Activated naive CD4-positive, alpha-beta T cell treated with anti-CD3 and anti-CD28 coated beads, Interleukin-2, amount 50 U/mL, for 72 hours (primary cell): Measurements from ENCODE around the gene TUBGCP2. TPM values are rescaled to one million over a fixed set of nuclear protein-coding genes. Genes with fewer than 3 reads are reported as not detected.

Source experiments
- ATAC-seq, 2 donors: fragments of 150-1000 bp; cut with Tn5 transposase; 2 replicates each; pipeline ENCODE4 v1.10.0; 2021; ENCODE audit warnings: mild to moderate bottlenecking in 2 of 2, moderate library complexity in 2 of 2
- DNase-seq, 2 donors: peaks; one replicate each; pipeline ENCODE4 v3.0.0; 2021 to 2022; ENCODE audit warnings: low spot score in 2 of 2
- H3K27ac Mint-ChIP-seq, 2 donors: one replicate each; pipeline ENCODE4 v1.8.0; 2022; ENCODE audit warnings: mild to moderate bottlenecking in 2 of 2, mixed read lengths in 2 of 2
- H3K36me3 Mint-ChIP-seq, 2 donors: one replicate each; pipeline ENCODE4 v1.8.0; 2022; ENCODE audit warnings: mixed read lengths in 2 of 2
- H3K9me3 Mint-ChIP-seq, 2 donors: one replicate each; pipeline ENCODE4 v1.8.0; 2022; ENCODE audit warnings: mixed read lengths in 2 of 2
- total RNA-seq, 2 donors: library from RNA; stranded (reverse); gene quantifications; one replicate each; pipeline ENCODE4 v1.2.3, GENCODE V29; 2022

Gene TUBGCP2
- total RNA-seq, 2 donors from 2014 or later, result 47.9 to 53.3 TPM

- Mint-ChIP-seq H3K9me3 (no peaks in the 10 kb centered on the region), H3K27ac (no peak overlapping the region), H3K36me3 (peaks cover 7 to 12% of the 10 kb centered on the region in 2 donors)
- ATAC-seq (no peak), DNase-seq (no peak)
Measured at GRCh38 chr10:133279326-133280226, 29.1 kb downstream of the TUBGCP2 start.

- DNase-seq (no peak), ATAC-seq (peak in 1 of 2 donors; percentile 11)
- H3K9me3 Mint-ChIP-seq, result no peaks in the 10 kb centered on the region
- peak overlapping the region in 1 of 2 donors; percentile 59 for H3K27ac Mint-ChIP-seq
- H3K36me3 Mint-ChIP-seq, result peaks cover 6 to 7% of the 10 kb centered on the region in 2 donors
Measured at GRCh38 chr10:133278577-133279265, 30.0 kb downstream of the TUBGCP2 start.

- DNase-seq, result no peak
- H3K9me3 Mint-ChIP-seq, result no peaks in the 10 kb centered on the region
- ATAC-seq, result no peak
- peaks cover 6% of the 10 kb centered on the region in 2 donors for H3K36me3 Mint-ChIP-seq
- peak overlapping the region in 1 of 2 donors; percentile 59 for H3K27ac Mint-ChIP-seq
Measured at GRCh38 chr10:133277993-133278576, 30.6 kb downstream of the TUBGCP2 start.

GRCh38 chr10:133277277-133277992, 31.2 kb downstream of the TUBGCP2 start:
- Mint-ChIP-seq H3K9me3 (no peaks in the 10 kb centered on the region), H3K36me3 (peaks cover 6% of the 10 kb centered on the region in 2 donors), H3K27ac (peak overlapping the region in 1 of 2 donors; percentile 59)
- DNase-seq, result no peak
- ATAC-seq, result no peak

GRCh38 chr10:133276435-133277201, 32.1 kb downstream of the TUBGCP2 start, which contains the start of gene ADAM8:
Gene ADAM8, minus strand, starts transcription at chr10:133276868. Its CDS starts 51 bp downstream, at chr10:133276817.
- H3K9me3 Mint-ChIP-seq, result no peaks in the 10 kb centered on the region
- H3K27ac Mint-ChIP-seq, result peak within 1 kb of the TSS; percentile 77 to 87
- H3K36me3 Mint-ChIP-seq, result peaks cover 6% of the 10 kb centered on the region in 2 donors
- ATAC-seq (peak; percentile 40 to 67), DNase-seq (peak in 1 of 2 donors; percentile 84)

GRCh38 chr10:133276100-133276434, 32.6 kb downstream of the TUBGCP2 start:
- Mint-ChIP-seq H3K36me3 (peaks cover 6% of the 10 kb centered on the region in 2 donors), H3K27ac (peak overlapping the region; percentile 77 to 87), H3K9me3 (no peaks in the 10 kb centered on the region)
- peak in 1 of 2 donors; percentile 21 for DNase-seq
- peak in 1 of 2 donors; percentile 0 for ATAC-seq

- peak; percentile 42 to 53 for ATAC-seq
Measured at GRCh38 chr10:133275684-133276092, 33.0 kb downstream of the TUBGCP2 start.

GRCh38 chr10:133274751-133275683, 33.7 kb downstream of the TUBGCP2 start:
- H3K36me3 Mint-ChIP-seq, result peaks cover 6% of the 10 kb centered on the region in 2 donors
- H3K27ac Mint-ChIP-seq, result peak overlapping the region; percentile 85 to 87
- DNase-seq (peak; percentile 59 to 91), ATAC-seq (peak; percentile 72 to 80)
- no peaks in the 10 kb centered on the region for H3K9me3 Mint-ChIP-seq

More at GRCh38 chr10:133275684-133276092, 33.0 kb downstream of the TUBGCP2 start:
- peak in 1 of 2 donors; percentile 56 for DNase-seq
- Mint-ChIP-seq H3K27ac (peak overlapping the region; percentile 77 to 87), H3K9me3 (no peaks in the 10 kb centered on the region), H3K36me3 (peaks cover 6% of the 10 kb centered on the region in 2 donors)

GRCh38 chr10:133273534-133274143, 35.0 kb downstream of the TUBGCP2 start:
- Mint-ChIP-seq H3K9me3 (no peaks in the 10 kb centered on the region), H3K27ac (no peak overlapping the region), H3K36me3 (peaks cover 6% of the 10 kb centered on the region in 2 donors)
- ATAC-seq (no peak), DNase-seq (no peak)

GRCh38 chr10:133272964-133273420, 35.7 kb downstream of the TUBGCP2 start:
- Mint-ChIP-seq H3K36me3 (peaks cover 6% of the 10 kb centered on the region in 2 donors), H3K9me3 (no peaks in the 10 kb centered on the region), H3K27ac (no peak overlapping the region)
- DNase-seq (no peak), ATAC-seq (no peak)

- no peak for DNase-seq
- H3K36me3 Mint-ChIP-seq, result peaks cover 6% of the 10 kb centered on the region in 2 donors
Measured at GRCh38 chr10:133272301-133272963, 36.2 kb downstream of the TUBGCP2 start.

GRCh38 chr10:133271521-133272300, 37.0 kb downstream of the TUBGCP2 start:
- DNase-seq (no peak), ATAC-seq (no peak)
- no peaks in the 10 kb centered on the region for H3K9me3 Mint-ChIP-seq
- H3K36me3 Mint-ChIP-seq, result peaks cover 6% of the 10 kb centered on the region in 2 donors
- no peak overlapping the region for H3K27ac Mint-ChIP-seq

More at GRCh38 chr10:133272301-133272963, 36.2 kb downstream of the TUBGCP2 start:
- no peak for ATAC-seq
- Mint-ChIP-seq H3K9me3 (no peaks in the 10 kb centered on the region), H3K27ac (no peak overlapping the region)

- DNase-seq (no peak), ATAC-seq (no peak)
- no peaks in the 10 kb centered on the region for H3K9me3 Mint-ChIP-seq
- peaks cover 3 to 4% of the 10 kb centered on the region in 2 donors for H3K36me3 Mint-ChIP-seq
- H3K27ac Mint-ChIP-seq, result no peak overlapping the region
Measured at GRCh38 chr10:133270773-133271297, 37.8 kb downstream of the TUBGCP2 start.
